ENCODE data around the gene ACTR3C. TPM values are rescaled to one million over a fixed set of nuclear protein-coding genes. Genes with fewer than 3 reads are reported as not detected.
A peak's percentile ranks its signal among the peaks of the same experiment; 100 is the strongest.

ACTR3C gene
- total RNA-seq, 1 experiment from 2014 or later: 8.0 TPM

- CTCF ChIA-PET: interaction anchor here (0.7 kb wide), 1 partner anchor 33 kb away, joined by 3 read pairs; no protein-coding TSS in a partner anchor
- no TSS peak for BruUV-seq (replicated peaks)
- POLR2A ChIA-PET: interaction anchor here (0.6 kb wide), 1 partner anchor 43 kb away, joined by 5 read pairs; the partner anchor contains the start of gene REPIN1
- no peak for DNase-seq
- no peak overlapping the region for H3K4me3 ChIP-seq (ENCODE audit: low read depth, low read length)
- H3K4me1 ChIP-seq: peaks cover 27% of the 10 kb centered on the region
- H3K9me3 ChIP-seq: no peaks in the 10 kb centered on the region
- Mint-ChIP-seq H3K9me3 (ENCODE audit: unreplicated experiment) (no peaks in the 10 kb centered on the region), H3K4me3 (ENCODE audit: unreplicated experiment) (peak overlapping the region; percentile 95), H3K4me1 (ENCODE audit: low read depth, unreplicated experiment) (peaks cover 19% of the 10 kb centered on the region), H3K27me3 (ENCODE audit: insufficient read depth, unreplicated experiment) (no peaks in the 10 kb centered on the region), H3K36me3 (ENCODE audit: insufficient read depth, unreplicated experiment) (peaks cover 78% of the 10 kb centered on the region), H3K27ac (ENCODE audit: unreplicated experiment) (peak overlapping the region; percentile 92)
- peaks cover 10% of the 10 kb centered on the region for H3K36me3 ChIP-seq (ENCODE audit: control insufficient read depth, insufficient read depth, low read length)
- TF ChIP-seq CTCF (IDR thresholded peaks at IDR 0.05; ENCODE audit: insufficient read depth in 1 of 2, low read depth in 1 of 2, low read length in 1 of 2, severe bottlenecking in 1 of 2, unreplicated experiment in 1 of 2): no peak
- H3K27me3 ChIP-seq (replicated peaks; ENCODE audit: control insufficient read depth, insufficient read depth, low read length): no peaks in the 10 kb centered on the region
- intact Hi-C loops (cut with micrococcal nuclease; ENCODE audit: unreplicated experiment): no loop called here
Measured at GRCh38 chr7:150325110-150325611, 1.8 kb upstream of the ACTR3C start.

- Histone ChIP-seq H3K9me3 (no peaks in the 10 kb centered on the region), H3K36me3 (ENCODE audit: control insufficient read depth, insufficient read depth, low read length) (peaks cover 9% of the 10 kb centered on the region), H3K27me3 (replicated peaks; ENCODE audit: control insufficient read depth, insufficient read depth, low read length) (no peaks in the 10 kb centered on the region), H3K4me1 (peaks cover 27% of the 10 kb centered on the region), H3K4me3 (ENCODE audit: low read depth, low read length) (peak overlapping the region; percentile 93)
- H3K36me3 Mint-ChIP-seq (ENCODE audit: insufficient read depth, unreplicated experiment): peaks cover 78% of the 10 kb centered on the region
- CTCF ChIA-PET: interaction anchor here (1.3 kb wide), 1 partner anchor 54 kb away, joined by 3 read pairs; no protein-coding TSS in a partner anchor
- POLR2A ChIA-PET: no interaction called here
- peak overlapping the region; percentile 95 for H3K4me3 Mint-ChIP-seq (ENCODE audit: unreplicated experiment)
- intact Hi-C loops (cut with micrococcal nuclease; ENCODE audit: unreplicated experiment): no loop called here
- no TSS peak for BruUV-seq (replicated peaks)
- no peaks in the 10 kb centered on the region for H3K27me3 Mint-ChIP-seq (ENCODE audit: insufficient read depth, unreplicated experiment)
- DNase-seq: peak in 1 of 2 experiments; percentile 29
- H3K9me3 Mint-ChIP-seq (ENCODE audit: unreplicated experiment): no peaks in the 10 kb centered on the region
- peak overlapping the region; percentile 92 for H3K27ac Mint-ChIP-seq (ENCODE audit: unreplicated experiment)
- no peak for TF ChIP-seq CTCF (IDR thresholded peaks at IDR 0.05; ENCODE audit: insufficient read depth in 1 of 2, low read depth in 1 of 2, low read length in 1 of 2, severe bottlenecking in 1 of 2, unreplicated experiment in 1 of 2)
- peaks cover 19% of the 10 kb centered on the region for H3K4me1 Mint-ChIP-seq (ENCODE audit: low read depth, unreplicated experiment)
Measured at GRCh38 chr7:150324373-150324961, 1.1 kb upstream of the ACTR3C start.

GRCh38 chr7:150323682-150324372, 482 bp upstream of the ACTR3C start:
- Histone ChIP-seq H3K36me3 (ENCODE audit: control insufficient read depth, insufficient read depth, low read length) (peaks cover 9% of the 10 kb centered on the region), H3K4me3 (ENCODE audit: low read depth, low read length) (peak overlapping the region; percentile 93), H3K9me3 (no peaks in the 10 kb centered on the region), H3K27me3 (replicated peaks; ENCODE audit: control insufficient read depth, insufficient read depth, low read length) (no peaks in the 10 kb centered on the region), H3K4me1 (peaks cover 27% of the 10 kb centered on the region)
- Mint-ChIP-seq H3K27ac (ENCODE audit: unreplicated experiment) (peak overlapping the region; percentile 92), H3K9me3 (ENCODE audit: unreplicated experiment) (no peaks in the 10 kb centered on the region), H3K27me3 (ENCODE audit: insufficient read depth, unreplicated experiment) (no peaks in the 10 kb centered on the region), H3K36me3 (ENCODE audit: insufficient read depth, unreplicated experiment) (peaks cover 72% of the 10 kb centered on the region), H3K4me3 (ENCODE audit: unreplicated experiment) (peak overlapping the region; percentile 95), H3K4me1 (ENCODE audit: low read depth, unreplicated experiment) (peaks cover 19% of the 10 kb centered on the region)
- no peak for TF ChIP-seq CTCF (IDR thresholded peaks at IDR 0.05; ENCODE audit: insufficient read depth in 1 of 2, low read depth in 1 of 2, low read length in 1 of 2, severe bottlenecking in 1 of 2, unreplicated experiment in 1 of 2)
- CTCF ChIA-PET: interaction anchor here (1.3 kb wide), 1 partner anchor 54 kb away, joined by 3 read pairs; no protein-coding TSS in a partner anchor
- no peak for DNase-seq
- intact Hi-C loops (cut with micrococcal nuclease; ENCODE audit: unreplicated experiment): loop anchor here (1.0 to 2.0 kb wide), 4 partner anchors 37 to 97 kb away; partner anchors contain the start of genes REPIN1 and ZNF775
- TSS peak; percentile 52 for BruUV-seq (replicated peaks)
- POLR2A ChIA-PET: interaction anchor here (1.0 kb wide), 1 partner anchor 54 kb away, joined by 5 read pairs; no protein-coding TSS in a partner anchor
